GM19351 (cell line): Measurements from ENCODE around the gene FBXO10.
"Not testable (repeated sequence)": the region's sequence is repeated elsewhere in the genome, so short reads cannot be mapped to it uniquely, and the experiment has no call there.

ENCODE experiments used
- ATAC-seq: cut with Tn5 transposase; IDR thresholded peaks from one replicate; pipeline ENCODE4 v1.9.1; 2021; ENCODE audit warnings: mild to moderate bottlenecking, moderate library complexity; ENCODE audit not compliant: unreplicated experiment

FBXO10 gene

GRCh38 chr9:37485389-37486255, 90.6 kb downstream of the FBXO10 start, which contains the start of gene POLR1E:
Gene POLR1E (plus strand): TSS chr9:37485948. CDS start chr9:37486048, 100 bp downstream.
- ATAC-seq: peak; percentile 97

- no peak for ATAC-seq
These were observed 95.4 kb downstream of the FBXO10 start for GRCh38 chr9:37480759-37481158.

- not testable (repeated sequence) for ATAC-seq
These were observed 98.1 kb downstream of the FBXO10 start for GRCh38 chr9:37477987-37478619.

DNA sequence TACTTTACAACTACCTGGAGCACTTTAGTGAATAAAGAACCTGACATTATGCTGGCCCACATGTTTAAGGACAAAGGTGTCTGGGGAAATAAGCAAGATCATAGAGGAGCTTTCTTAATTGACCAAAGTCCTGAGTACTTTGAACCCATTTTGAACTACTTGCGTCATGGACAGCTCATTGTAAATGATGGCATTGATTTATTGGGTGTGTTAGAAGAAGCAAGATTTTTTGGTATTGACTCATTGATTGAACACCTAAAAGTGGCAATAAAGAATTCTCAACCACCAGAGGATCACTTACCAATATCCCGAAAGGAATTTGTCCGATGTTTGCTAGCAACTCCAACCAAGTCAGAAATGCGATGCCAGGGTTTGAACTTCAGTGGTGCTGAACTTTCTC, 98.7 kb downstream of the FBXO10 start:
- ATAC-seq: not testable (repeated sequence)

DNA sequence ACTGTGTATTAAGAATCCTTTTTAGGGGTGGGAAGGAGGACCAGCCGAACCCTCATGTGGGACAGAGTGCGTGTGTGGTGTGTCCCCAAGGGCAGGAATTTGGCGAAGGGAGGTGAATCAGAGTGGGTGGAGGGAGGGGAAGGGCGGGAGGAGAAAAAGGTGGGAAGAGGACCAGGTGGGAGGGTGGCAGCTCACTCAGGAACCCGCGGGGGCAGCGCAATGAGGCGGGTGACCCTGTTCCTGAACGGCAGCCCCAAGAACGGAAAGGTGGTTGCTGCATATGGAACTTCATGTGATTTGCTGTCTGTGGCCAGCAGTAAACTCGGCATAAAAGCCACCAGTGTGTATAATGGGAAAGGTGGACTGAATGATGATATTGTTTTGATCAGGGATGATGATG, 99.2 kb downstream of the FBXO10 start:
- no peak for ATAC-seq

- ATAC-seq: no peak
These were observed 101.7 kb downstream of the FBXO10 start for GRCh38 chr9:37474438-37474837.

DNA sequence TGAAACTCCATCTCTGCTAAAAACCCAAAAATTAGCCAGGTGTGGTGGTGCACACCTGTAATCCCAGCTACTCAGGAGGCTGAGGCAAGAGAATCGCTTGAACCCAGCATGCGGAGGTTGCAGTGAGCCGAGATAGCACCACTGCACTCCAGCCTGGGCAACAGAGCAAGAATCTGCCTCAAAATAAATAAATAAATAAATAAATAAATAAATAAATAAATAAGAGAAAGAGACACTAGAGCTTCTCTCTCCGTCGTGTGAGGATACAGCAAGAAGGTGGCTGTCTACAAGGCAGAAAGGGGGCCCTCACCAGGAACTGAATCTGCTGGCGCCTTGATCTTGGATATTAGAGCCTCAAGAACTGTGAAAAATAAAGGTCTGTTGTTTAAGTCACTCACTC, 102.2 kb downstream of the FBXO10 start:
- ATAC-seq: not testable (repeated sequence)

DNA sequence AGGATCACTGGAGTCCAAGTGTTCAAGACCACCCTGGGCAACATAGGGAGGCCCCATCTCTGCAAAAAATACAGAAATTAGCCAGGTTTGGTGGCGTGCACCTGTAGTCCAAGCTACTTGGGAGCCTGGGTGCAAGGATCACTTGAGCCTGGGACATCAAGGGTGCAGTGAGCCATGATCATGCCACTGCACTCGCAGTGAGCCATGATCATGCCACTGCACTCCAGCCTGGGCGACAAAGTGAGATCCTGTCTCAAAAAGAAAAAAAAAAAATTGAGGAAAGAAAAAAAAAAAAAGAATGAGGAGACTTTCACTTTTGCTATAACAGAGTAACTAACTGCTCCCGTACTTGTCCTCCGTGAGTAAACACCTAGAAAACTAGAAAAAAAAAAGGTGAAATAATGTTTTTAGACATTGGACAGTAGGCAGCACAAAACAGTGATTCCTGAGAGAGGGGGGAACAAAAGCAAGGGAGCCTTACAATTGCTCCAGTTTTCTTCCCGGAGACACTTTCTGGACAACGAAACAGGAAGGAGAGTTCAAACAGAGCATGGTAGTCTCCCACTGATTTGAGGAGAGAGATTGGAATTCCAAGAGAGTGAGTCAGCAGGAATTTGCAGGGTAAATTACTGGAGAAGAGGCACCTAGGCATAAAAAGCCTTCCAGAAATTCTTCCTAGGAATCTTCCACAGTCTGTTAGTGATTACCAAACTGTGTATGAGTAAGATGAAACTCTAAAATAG, 104.1 kb downstream of the FBXO10 start:
- no peak for ATAC-seq

- no peak for ATAC-seq
These were observed 107.6 kb downstream of the FBXO10 start for GRCh38 chr9:37468620-37469019.

- ATAC-seq: not testable (repeated sequence)
These were observed 108.7 kb downstream of the FBXO10 start for GRCh38 chr9:37467530-37467929.

- ATAC-seq: no peak
These were observed 110.0 kb downstream of the FBXO10 start for GRCh38 chr9:37466037-37466709.

- peak; percentile 75 for ATAC-seq
These were observed 110.7 kb downstream of the FBXO10 start, which contains the start of gene ZBTB5 for GRCh38 chr9:37465249-37466036. Gene ZBTB5 (minus strand): TSS chr9:37465450. CDS start chr9:37442551, 22,899 bp downstream.

GRCh38 chr9:37464426-37465248, 111.5 kb downstream of the FBXO10 start:
- peak; percentile 14 for ATAC-seq

- no peak for ATAC-seq
These were observed 112.2 kb downstream of the FBXO10 start for GRCh38 chr9:37464006-37464405.
